Gastrocnemius medialis (tissue), 4 donors: ENCODE data around the gene BSDC1. TPM values are rescaled to one million over a fixed set of nuclear protein-coding genes. Genes with fewer than 3 reads are reported as not detected.

Experiments
- ATAC-seq, 2 donors: fragments of 150-250 bp; one replicate each; pipeline ENCODE4 v1.9.1; 2016
- DNase-seq, 2 donors: peaks; one replicate each; pipeline ENCODE4 v3.0.0-alpha.2; 2019
- H3K27ac ChIP-seq, 4 donors: fragments of 200-600 bp; sonication (generic); 1 replicate in 1 of 4; 2 replicates in 3 of 4; pipeline ENCODE4 v1.5.1; 2016 to 2018; ENCODE audit warnings: mild to moderate bottlenecking in 2 of 4, moderate library complexity in 1 of 4
- H3K27me3 ChIP-seq, 3 donors: fragments of 200-600 bp; sonication (generic) in 2 of 3; 1 replicate in 1 of 3; 2 replicates in 2 of 3; pipeline versions ENCODE4 v1.5.1 to v1.6.0; 2016 to 2019; ENCODE audit warnings: mild to moderate bottlenecking in 1 of 3, moderate library complexity in 1 of 3
- H3K36me3 ChIP-seq, 2 donors: fragments of 200-600 bp; sonication (generic) in 1 of 2; one replicate each; pipeline ENCODE4 v1.5.1; 2017 to 2018
- H3K4me1 ChIP-seq, 2 donors: fragments of 200-600 bp; sonication (generic) in 1 of 2; one replicate each; pipeline ENCODE4 v1.5.1; 2016 to 2017; ENCODE audit warnings: mild to moderate bottlenecking in 2 of 2
- H3K4me3 ChIP-seq, 4 donors: fragments of 200-600 bp; sonication (generic) in 3 of 4; 1 replicate in 1 of 4; 2 replicates in 3 of 4; pipeline ENCODE4 v1.5.1; 2016 to 2019; ENCODE audit warnings: mild to moderate bottlenecking in 2 of 4
- H3K9me3 ChIP-seq, 3 donors: fragments of 200-600 bp; sonication (generic) in 2 of 3; 1 replicate in 1 of 3; 2 replicates in 2 of 3; pipeline ENCODE4 v1.5.1; 2016 to 2019
- CTCF ChIP-seq, 5 experiments: fragments of 450-650 bp in 3 of 5; fragments of 200-600 bp in 2 of 5; sonication (generic) in 2 of 5; IDR thresholded peaks in 4 of 5; conservative IDR thresholded peaks in 1 of 5; 1 replicate in 4 of 5; 2 replicates in 1 of 5; pipeline ENCODE4 v1.5.1; 2016 to 2019; ENCODE audit warnings: antibody characterized with exemption in 5 of 5, mild to moderate bottlenecking in 3 of 5, moderate library complexity in 3 of 5
- POLR2A ChIP-seq, 2 donors: fragments of 450-650 bp; IDR thresholded peaks; one replicate each; pipeline ENCODE4 v1.6.1; 2017; ENCODE audit warnings: antibody characterized with exemption in 2 of 2, mild to moderate bottlenecking in 2 of 2, moderate library complexity in 2 of 2
- in situ Hi-C, 4 donors: fragments of 200-750 bp; cut with MboI; loops; one replicate each; pipeline versions ENCODE4 v1.15.0 to v1.8.0; 2017; ENCODE audit warnings: low sequenced_read_pairs in 4 of 4
- intact Hi-C: fragments of 100-400 bp; cut with DNase I; formaldehyde crosslinking; loops from one replicate; pipeline ENCODE4 v1.15.1; 2023; ENCODE audit warnings: low total_unique reads
- total RNA-seq, 4 donors: library from RNA; depleted of rRNA; stranded (reverse); fragments of >200 nt; gene quantifications; one replicate each; pipeline versions ENCODE4 v1.1.0 to v1.2.3, GENCODE V29; 2016

BSDC1 gene
- total RNA-seq, 4 donors from 2014 or later: 53.8 to 77.8 (median 62.1) TPM

- no peak for TF ChIP-seq CTCF (IDR thresholded peaks at IDR 0.05 in 4 of 5, conservative IDR thresholded peaks at IDR 0.05 in 1 of 5)
- TF ChIP-seq POLR2A (IDR thresholded peaks at IDR 0.05): no peak
- in situ Hi-C loops: no loop called here
- peaks cover 0 to 98% of the 10 kb centered on the region in 2 donors for H3K36me3 ChIP-seq
These were observed 18.0 kb downstream of the BSDC1 start for GRCh38 chr1:32376199-32376598.

GRCh38 chr1:32373996-32374592, 20.1 kb downstream of the BSDC1 start:
- intact Hi-C loops: no loop called here

More at GRCh38 chr1:32376199-32376598, 18.0 kb downstream of the BSDC1 start:
- Histone ChIP-seq H3K27ac (no peak overlapping the region), H3K4me1 (no peaks in the 10 kb centered on the region), H3K4me3 (no peak overlapping the region), H3K27me3 (no peaks in the 10 kb centered on the region), H3K9me3 (no peaks in the 10 kb centered on the region)
- DNase-seq (no peak), ATAC-seq (no peak)
- intact Hi-C loops: no loop called here

GRCh38 chr1:32372149-32372756, 22.0 kb downstream of the BSDC1 start:
- Histone ChIP-seq H3K27ac (no peak overlapping the region), H3K4me1 (no peaks in the 10 kb centered on the region), H3K36me3 (peaks cover 0 to 95% of the 10 kb centered on the region in 2 donors), H3K27me3 (no peaks in the 10 kb centered on the region), H3K4me3 (no peak overlapping the region), H3K9me3 (no peaks in the 10 kb centered on the region)
- TF ChIP-seq CTCF (IDR thresholded peaks at IDR 0.05 in 4 of 5, conservative IDR thresholded peaks at IDR 0.05 in 1 of 5) (no peak), POLR2A (IDR thresholded peaks at IDR 0.05) (no peak)
- intact Hi-C loops (no loop called here), in situ Hi-C loops (no loop called here)
- ATAC-seq: no peak
- no peak for DNase-seq

More at GRCh38 chr1:32373996-32374592, 20.1 kb downstream of the BSDC1 start:
- TF ChIP-seq CTCF (IDR thresholded peaks at IDR 0.05 in 4 of 5, conservative IDR thresholded peaks at IDR 0.05 in 1 of 5): no peak
- TF ChIP-seq POLR2A (IDR thresholded peaks at IDR 0.05): no peak
- peaks cover 0 to 95% of the 10 kb centered on the region in 2 donors for H3K36me3 ChIP-seq
- no peak overlapping the region for H3K27ac ChIP-seq
- DNase-seq (no peak), ATAC-seq (no peak)
- H3K4me3 ChIP-seq: no peak overlapping the region
- in situ Hi-C loops: no loop called here
- H3K4me1 ChIP-seq: no peaks in the 10 kb centered on the region
- no peaks in the 10 kb centered on the region for H3K27me3 ChIP-seq
- no peaks in the 10 kb centered on the region for H3K9me3 ChIP-seq

GRCh38 chr1:32367912-32368635, 26.2 kb downstream of the BSDC1 start:
- H3K9me3 ChIP-seq: no peaks in the 10 kb centered on the region
- in situ Hi-C loops (no loop called here), intact Hi-C loops (no loop called here)
- no peak for DNase-seq
- no peaks in the 10 kb centered on the region for H3K4me1 ChIP-seq
- H3K27me3 ChIP-seq: no peaks in the 10 kb centered on the region
- TF ChIP-seq CTCF (IDR thresholded peaks at IDR 0.05 in 4 of 5, conservative IDR thresholded peaks at IDR 0.05 in 1 of 5): no peak
- TF ChIP-seq POLR2A (IDR thresholded peaks at IDR 0.05): no peak
- H3K27ac ChIP-seq: no peak overlapping the region
- H3K4me3 ChIP-seq: no peak overlapping the region
- ATAC-seq: no peak
- peaks cover 0 to 93% of the 10 kb centered on the region in 2 donors for H3K36me3 ChIP-seq
